HEK293T (cell line): ENCODE measurements around the gene ACTR2.
"Not testable (repeated sequence)": the region's sequence is repeated elsewhere in the genome, so short reads cannot be mapped to it uniquely, and the experiment has no call there.

Source experiments
- CTCF ChIA-PET: fragments of 350-600 bp; formaldehyde crosslinking; extraction: SDS; loops from one replicate; lab custom pipeline; 2021; ENCODE audit warnings: antibody characterized with exemption, inconsistent platforms; lab: Yijun Ruan, JAX
- POLR2A ChIA-PET: fragments of 350-600 bp; formaldehyde crosslinking; extraction: SDS; loops from one replicate; lab custom pipeline; 2020; ENCODE audit warnings: antibody characterized with exemption, inconsistent platforms; lab: Yijun Ruan, JAX
- DNase-seq: peaks from one replicate; pipeline ENCODE4 v3.0.0; 2012; ENCODE audit warnings: mixed read lengths; ENCODE audit errors: extremely low spot score
- BHLHE40 ChIP-seq: fragments of 450-650 bp; IDR thresholded peaks from 2 replicates; pipeline ENCODE4 v1.6.1; 2016; ENCODE audit warnings: mild to moderate bottlenecking, moderate library complexity, borderline replicate concordance
- CTBP1 ChIP-seq: fragments of 450-650 bp; IDR thresholded peaks from 2 replicates; pipeline ENCODE4 v1.6.1; 2016; ENCODE audit warnings: borderline replicate concordance
- ELF4 ChIP-seq: fragments of 450-650 bp; IDR thresholded peaks from 2 replicates; pipeline ENCODE4 v1.6.1; 2017; ENCODE audit warnings: antibody characterized with exemption
- FOXA1 ChIP-seq: fragments of 450-650 bp; IDR thresholded peaks from 2 replicates; pipeline ENCODE4 v1.6.1; 2016; ENCODE audit warnings: mild to moderate bottlenecking
- FOXK2 ChIP-seq: fragments of 450-650 bp; IDR thresholded peaks from 2 replicates; pipeline ENCODE4 v1.6.1; 2016; ENCODE audit warnings: mild to moderate bottlenecking
- FOXM1 ChIP-seq: fragments of 450-650 bp; IDR thresholded peaks from 2 replicates; pipeline ENCODE4 v1.6.1; 2017; ENCODE audit warnings: mild to moderate bottlenecking, borderline replicate concordance
- HDGF ChIP-seq: fragments of 450-650 bp; IDR thresholded peaks from 2 replicates; pipeline ENCODE4 v1.6.1; 2017; ENCODE audit warnings: antibody characterized with exemption, borderline replicate concordance
- L3MBTL2 ChIP-seq: fragments of 450-650 bp; conservative IDR thresholded peaks from 2 replicates; pipeline ENCODE4 v1.6.1; 2016; ENCODE audit warnings: mild to moderate bottlenecking
- LEF1 ChIP-seq: fragments of 450-650 bp; IDR thresholded peaks from 2 replicates; pipeline ENCODE4 v1.6.1; 2017; ENCODE audit warnings: mild to moderate bottlenecking, borderline replicate concordance
- NFRKB ChIP-seq: fragments of 450-650 bp; IDR thresholded peaks from 2 replicates; pipeline ENCODE4 v1.6.1; 2016; ENCODE audit warnings: mild to moderate bottlenecking, moderate library complexity
- SP1 ChIP-seq: fragments of 450-650 bp; IDR thresholded peaks from 2 replicates; pipeline ENCODE4 v1.6.1; 2017
- SUZ12 ChIP-seq: fragments of 450-650 bp; IDR thresholded peaks from 2 replicates; pipeline ENCODE4 v1.6.1; 2016; ENCODE audit warnings: mild to moderate bottlenecking
- TARDBP ChIP-seq: fragments of 450-650 bp; IDR thresholded peaks from 2 replicates; pipeline ENCODE4 v1.6.1; 2016
- ZNF384 ChIP-seq: fragments of 450-650 bp; IDR thresholded peaks from 2 replicates; pipeline ENCODE4 v1.6.1; 2016
- TF ChIP-seq, protein P1 (sequence below): fragments of 450-650 bp; IDR thresholded peaks from 2 replicates; pipeline ENCODE4 v1.6.1; 2016

Gene ACTR2

DNA sequence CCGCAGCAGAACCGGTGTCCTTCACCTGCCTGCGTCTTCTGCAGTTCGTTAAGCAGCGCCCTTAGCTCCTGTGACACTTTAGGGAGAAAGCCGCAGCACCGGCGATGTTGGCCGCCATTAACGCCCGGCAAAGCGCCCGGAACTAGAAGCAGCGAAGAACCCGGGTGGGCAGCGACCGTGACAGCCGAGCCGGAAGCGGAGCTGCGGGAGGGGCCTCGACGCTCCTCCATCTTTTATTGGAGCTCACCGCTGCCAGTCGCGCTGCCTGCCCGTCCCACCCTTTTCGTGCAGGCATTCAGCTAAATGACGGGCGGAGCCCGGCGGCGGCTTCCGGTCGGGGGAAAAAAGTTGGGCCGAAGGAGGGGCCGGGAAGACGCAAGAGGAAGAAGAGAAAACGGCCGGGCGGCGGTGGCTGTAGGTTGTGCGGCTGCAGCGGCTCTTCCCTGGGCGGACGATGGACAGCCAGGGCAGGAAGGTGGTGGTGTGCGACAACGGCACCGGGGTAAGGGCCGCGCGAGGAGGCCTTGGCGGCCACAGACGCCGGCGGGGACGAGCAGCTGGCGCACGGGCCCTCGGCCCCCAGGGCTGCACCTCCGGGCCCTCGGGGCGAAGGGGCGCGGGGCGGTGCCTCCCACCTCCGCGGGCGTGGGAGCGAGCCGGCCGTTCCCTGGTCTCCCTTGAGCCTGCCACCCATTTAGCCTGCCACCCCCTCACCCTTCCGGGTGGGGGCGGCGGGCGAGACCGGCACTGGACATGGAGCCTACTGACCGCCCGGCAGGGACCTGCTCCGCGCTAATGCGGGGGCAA lies at the start of gene ACTR2:
Gene ACTR2 (plus strand): TSS at position 376 of the 807 bp plus-strand sequence. CDS start 79 bp downstream, at position 455.
- POLR2A ChIA-PET, result interaction anchor here (0.6 to 1.3 kb wide), 33 partner anchors 8 to 1206 kb away, joined by 3 to 10 read pairs (median 3); partner anchors contain the start of genes CEP68, RAB1A and SERTAD2
- peak; percentile 93 for DNase-seq
- TF ChIP-seq FOXM1, result no peak
- no peak for TF ChIP-seq BHLHE40
- TF ChIP-seq ZNF384, result no peak; the same call in 1 of the 2 replicates
- TF ChIP-seq ELF4, result peak; percentile 67
- TF ChIP-seq TARDBP, result no peak
- TF ChIP-seq FOXA1, result no peak
- no peak for TF ChIP-seq L3MBTL2
- TF ChIP-seq LEF1, result 0 out of 2 replicates have a peak, but pooled peaks have one; percentile 23
- TF ChIP-seq, protein P1, sequence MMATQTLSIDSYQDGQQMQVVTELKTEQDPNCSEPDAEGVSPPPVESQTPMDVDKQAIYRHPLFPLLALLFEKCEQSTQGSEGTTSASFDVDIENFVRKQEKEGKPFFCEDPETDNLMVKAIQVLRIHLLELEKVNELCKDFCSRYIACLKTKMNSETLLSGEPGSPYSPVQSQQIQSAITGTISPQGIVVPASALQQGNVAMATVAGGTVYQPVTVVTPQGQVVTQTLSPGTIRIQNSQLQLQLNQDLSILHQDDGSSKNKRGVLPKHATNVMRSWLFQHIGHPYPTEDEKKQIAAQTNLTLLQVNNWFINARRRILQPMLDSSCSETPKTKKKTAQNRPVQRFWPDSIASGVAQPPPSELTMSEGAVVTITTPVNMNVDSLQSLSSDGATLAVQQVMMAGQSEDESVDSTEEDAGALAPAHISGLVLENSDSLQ, result peak; percentile 99
- no peak for TF ChIP-seq NFRKB
- CTCF ChIA-PET, result no interaction called here

DNA sequence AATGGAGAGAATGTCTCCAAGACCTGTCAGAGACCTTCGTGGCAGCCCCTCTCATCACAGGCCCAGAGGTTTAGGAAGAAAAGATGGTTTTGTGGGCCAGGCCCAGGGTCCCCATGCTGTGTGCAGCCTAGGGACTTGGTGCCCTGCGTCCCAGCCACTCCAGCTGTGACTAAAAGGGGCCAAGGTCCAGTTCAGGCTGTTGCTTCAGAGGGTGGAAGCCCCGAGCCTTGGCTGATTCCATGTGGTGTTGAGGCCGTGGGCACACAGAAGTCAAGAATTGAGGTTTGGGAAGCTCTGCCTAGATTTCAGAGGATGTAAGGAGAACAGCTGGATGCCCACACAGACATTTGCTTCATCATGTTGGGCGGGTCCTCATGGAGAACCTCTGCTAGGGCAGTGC lies 45.1 kb upstream of the ACTR2 start:
- POLR2A ChIA-PET, result no interaction called here
- CTCF ChIA-PET, result no interaction called here
- no peak for DNase-seq
- TF ChIP-seq FOXM1 (no peak), FOXK2 (no peak), LEF1 (no peak)
- TF ChIP-seq, protein P1, result no peak

DNA sequence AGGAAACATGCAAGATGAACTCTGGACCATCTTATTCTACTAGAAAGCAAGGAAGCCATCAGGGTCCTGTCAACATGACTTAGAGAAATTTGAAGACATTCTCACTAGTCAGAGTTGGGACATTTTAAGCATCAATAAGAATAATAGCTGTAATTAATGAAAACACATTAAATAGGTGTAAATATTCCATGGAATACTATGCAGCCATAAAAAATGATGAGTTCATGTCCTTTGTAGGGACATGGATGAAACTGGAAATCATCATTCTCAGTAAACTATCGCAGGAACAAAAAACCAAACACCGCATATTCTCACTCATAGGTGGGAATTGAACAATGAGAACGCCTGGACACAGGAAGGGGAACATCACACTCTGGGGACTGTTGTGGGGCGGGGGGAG lies 44.2 kb upstream of the ACTR2 start:
- POLR2A ChIA-PET, result not testable (repeated sequence)
- CTCF ChIA-PET, result interaction anchor here (1.4 kb wide), 1 partner anchor 15 kb away, joined by 3 read pairs; no protein-coding TSS in a partner anchor

DNA sequence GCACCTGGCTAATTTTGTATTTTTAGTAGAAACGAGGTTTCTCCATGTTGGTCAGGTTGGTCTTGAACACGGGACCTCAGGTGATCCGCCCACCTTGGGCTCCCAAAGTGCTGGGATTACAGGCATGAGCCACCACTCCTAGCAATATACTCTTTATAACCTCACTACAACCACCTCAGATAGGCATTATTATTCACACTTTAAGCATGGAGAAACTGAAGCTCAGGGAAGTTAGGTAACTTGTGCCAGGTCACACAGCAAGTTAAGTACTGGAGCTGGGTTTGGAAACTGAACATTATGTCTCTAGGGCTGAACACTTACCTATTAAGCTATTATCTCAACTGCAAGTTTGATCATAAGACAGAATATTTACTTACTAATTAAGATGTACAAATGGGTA lies 42.6 kb upstream of the ACTR2 start:
- CTCF ChIA-PET, result interaction anchor here (0.6 to 1.3 kb wide), 3 partner anchors 120 to 240 kb away, joined by 3 to 8 read pairs (median 5); no protein-coding TSS in a partner anchor
- DNase-seq, result no peak
- POLR2A ChIA-PET, result interaction anchor here (1.1 kb wide), 1 partner anchor 55 kb away, joined by 6 read pairs; the partner anchor contains the start of gene RAB1A
- TF ChIP-seq ZNF384, result no peak

More for the DNA sequence above, 44.2 kb upstream of the ACTR2 start:
- DNase-seq, result not testable (repeated sequence)

DNA sequence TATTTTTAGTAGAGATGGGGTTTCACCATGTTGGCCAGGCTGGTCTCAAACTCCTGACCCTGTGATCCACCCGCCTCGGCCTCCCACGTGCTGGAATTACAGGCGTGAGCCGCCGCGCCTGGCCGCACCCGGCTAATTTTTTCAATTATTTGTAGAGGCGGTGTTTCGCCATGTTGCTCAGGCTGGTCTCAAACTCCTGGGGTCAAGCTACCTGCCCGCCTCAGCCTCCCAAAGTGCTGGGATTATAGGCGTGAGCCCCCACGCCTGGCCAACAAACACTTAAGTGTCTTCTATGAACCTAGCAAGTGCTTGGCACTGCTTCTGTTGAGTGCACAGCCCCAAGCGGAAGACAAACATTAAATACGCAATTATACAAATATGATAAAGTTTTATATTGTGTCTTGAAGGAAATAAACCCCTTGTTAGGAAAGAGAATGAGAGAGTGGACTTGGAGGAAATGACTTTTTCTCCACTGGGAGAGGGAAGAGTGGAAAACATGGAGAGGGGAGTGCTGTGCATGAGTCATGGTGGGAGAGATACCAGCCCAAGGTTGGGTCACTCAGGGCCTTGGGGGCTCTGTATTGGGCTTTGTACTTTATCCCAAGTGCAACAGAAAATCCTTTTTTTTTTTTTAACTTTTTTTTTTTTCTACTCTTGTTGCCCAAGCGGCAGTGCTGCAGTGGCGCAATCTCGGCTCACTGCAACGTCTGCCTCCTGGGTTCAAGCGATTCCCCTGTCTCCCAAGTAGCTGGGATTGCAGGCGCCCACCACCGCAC lies 41.4 kb upstream of the ACTR2 start:
- POLR2A ChIA-PET, result interaction anchor here (1.1 kb wide), 1 partner anchor 56 kb away, joined by 6 read pairs; the partner anchor contains the start of gene RAB1A
- DNase-seq, result no peak
- TF ChIP-seq ZNF384 (no peak), LEF1 (no peak), BHLHE40 (no peak), FOXM1 (no peak), ELF4 (no peak), SP1 (no peak), NFRKB (no peak), L3MBTL2 (no peak), HDGF (no peak), FOXA1 (no peak)
- TF ChIP-seq, protein P1, result no peak
- CTCF ChIA-PET, result interaction anchor here (0.6 to 1.6 kb wide), 6 partner anchors 11 to 1314 kb away, joined by 3 to 9 read pairs (median 6); no protein-coding TSS in a partner anchor

DNA sequence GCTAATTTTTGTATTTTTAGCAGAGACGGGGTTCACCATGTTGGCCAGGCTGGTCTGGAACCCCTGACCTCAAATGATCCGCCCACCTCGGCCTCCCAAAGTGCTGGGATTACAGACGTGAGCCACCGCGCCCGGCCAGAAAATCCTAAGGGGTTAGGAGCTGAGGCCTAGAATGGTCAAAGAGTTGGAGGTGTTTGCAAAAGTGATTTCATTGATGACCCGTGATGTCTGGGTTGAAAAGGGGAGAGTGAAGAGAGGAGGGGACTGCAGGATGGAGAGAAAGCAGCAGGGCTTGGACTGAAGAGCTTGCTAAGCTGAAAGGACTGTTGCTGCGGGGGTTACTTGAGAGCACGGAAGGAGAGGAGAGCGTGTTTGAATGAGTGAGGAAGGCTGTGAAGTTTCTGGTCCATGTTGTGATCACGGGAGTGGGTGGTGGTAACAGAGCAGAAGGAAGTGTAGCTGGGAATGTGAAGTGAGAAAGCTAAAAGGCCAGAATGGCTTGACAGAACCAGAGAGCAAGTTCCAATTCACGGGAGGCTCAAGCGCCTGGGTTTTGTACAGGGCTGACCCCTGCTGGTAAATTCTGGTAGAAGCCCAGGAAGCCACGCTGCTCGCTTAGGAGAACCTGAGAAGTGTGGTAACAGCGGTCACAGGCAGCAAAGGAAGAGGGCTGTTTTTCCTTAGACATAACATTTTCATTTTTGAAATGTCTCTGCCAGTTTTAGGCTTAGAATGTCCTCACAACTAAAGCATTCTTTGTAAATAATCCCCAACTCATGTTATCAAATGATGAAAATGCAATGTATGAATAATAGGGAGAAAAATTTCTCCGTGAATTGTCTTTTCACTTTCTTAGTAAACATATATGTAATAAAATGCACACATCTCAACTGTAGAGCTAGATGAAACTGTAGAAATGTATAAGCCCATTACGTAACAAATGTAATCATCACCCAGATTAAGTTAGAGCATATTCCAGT lies 40.5 kb upstream of the ACTR2 start:
- TF ChIP-seq L3MBTL2 (no peak), SP1 (no peak), NFRKB (no peak), TARDBP (no peak), ELF4 (no peak), ZNF384 (no peak), LEF1 (no peak), CTBP1 (no peak), FOXA1 (no peak), BHLHE40 (no peak), FOXM1 (no peak), SUZ12 (no peak), FOXK2 (no peak), HDGF (no peak)
- TF ChIP-seq, protein P1, result no peak
- DNase-seq, result peak; percentile 84
- CTCF ChIA-PET, result interaction anchor here (0.6 to 1.6 kb wide), 9 partner anchors 9 to 1313 kb away, joined by 3 to 9 read pairs (median 5); no protein-coding TSS in a partner anchor
- POLR2A ChIA-PET, result no interaction called here
